AG08395 (cell line): ENCODE data around the gene CPNE4.
A peak's percentile ranks its signal among the peaks of the same experiment; 100 is the strongest.
"Not testable (repeated sequence)": the region's sequence is repeated elsewhere in the genome, so short reads cannot be mapped to it uniquely, and the experiment has no call there.

ENCODE experiments used
- DNase-seq: peaks from one replicate; pipeline ENCODE4 v3.0.0; 2012; ENCODE audit warnings: mixed read lengths, low spot score

CPNE4 gene

DNA sequence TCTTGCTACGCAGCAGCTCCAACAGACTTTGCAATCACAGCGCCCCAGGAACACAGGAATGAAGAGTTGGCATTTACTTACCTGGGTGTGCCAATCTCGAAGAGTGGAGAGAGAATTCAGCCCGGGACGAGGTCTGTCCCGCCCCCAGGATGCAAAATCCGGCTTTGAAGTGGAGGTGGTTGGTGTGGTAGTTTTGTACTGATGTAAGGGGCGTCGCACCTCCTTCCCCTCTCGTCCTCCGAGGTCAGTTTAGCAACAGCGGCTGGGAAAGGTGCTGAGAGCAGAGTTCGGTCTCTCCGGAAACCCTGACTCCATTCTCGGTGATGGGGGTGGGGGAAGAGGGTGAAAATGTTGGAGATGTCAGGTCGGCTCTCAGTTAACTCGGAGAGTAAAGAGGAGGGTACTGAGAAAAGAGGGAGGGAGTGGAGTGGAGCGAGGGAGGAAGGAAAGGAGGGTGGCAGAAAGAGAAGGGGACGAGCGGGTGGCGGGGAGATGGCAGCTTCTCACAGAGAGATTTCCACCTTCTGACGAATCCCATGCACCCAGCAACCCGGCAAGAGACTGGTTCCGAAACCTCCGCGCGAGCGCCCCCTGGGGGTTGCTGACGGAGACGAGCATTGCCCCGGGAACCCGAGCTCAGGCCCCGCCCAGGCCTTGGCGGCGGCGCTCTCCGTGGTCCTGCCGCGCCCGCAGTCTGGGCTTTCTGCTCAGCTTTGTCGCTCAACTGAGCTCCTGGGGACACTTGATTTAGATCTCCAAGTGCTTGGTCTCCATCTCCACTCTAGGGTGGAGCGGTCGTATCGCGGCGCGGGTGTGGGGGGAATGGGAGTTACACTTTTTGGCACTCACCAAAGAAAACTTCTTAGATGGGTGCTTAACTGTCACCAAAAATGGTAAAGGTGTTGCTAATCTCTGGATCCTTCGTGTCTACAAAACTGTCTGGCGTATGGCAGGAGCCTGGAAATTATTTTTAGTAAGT, at the start of gene CPNE4:
TSS of gene CPNE4 (minus strand) at position 529 of the 979 bp plus-strand sequence.
- peak; percentile 91 for DNase-seq

- DNase-seq: no peak
Observed at GRCh38 chr3:132083583-132084279, 48.9 kb upstream of the CPNE4 start.

GRCh38 chr3:132083159-132083558, 48.3 kb upstream of the CPNE4 start:
- no peak for DNase-seq

GRCh38 chr3:132079147-132079546, 44.3 kb upstream of the CPNE4 start:
- DNase-seq: no peak

GRCh38 chr3:132073771-132074170, 39.0 kb upstream of the CPNE4 start:
- DNase-seq: no peak

DNA sequence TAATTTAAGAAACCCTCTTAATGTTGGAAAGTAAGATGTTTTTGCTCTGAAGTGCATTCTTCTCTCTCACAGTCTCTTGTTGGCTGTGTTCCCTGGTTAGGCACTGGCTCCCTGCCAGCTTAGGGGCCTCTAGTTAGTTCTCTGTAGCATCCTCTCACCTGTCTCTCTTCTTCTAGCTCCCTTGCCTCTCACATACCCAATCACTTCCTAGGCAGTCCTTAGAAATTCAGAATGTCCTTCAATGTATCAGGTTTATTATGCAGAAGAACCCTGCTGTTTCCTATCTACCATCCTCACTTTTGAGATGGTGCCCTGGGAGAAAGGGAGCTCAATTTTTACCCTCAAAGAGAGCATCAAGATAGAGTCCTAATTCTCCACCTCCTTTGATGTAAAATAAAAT, 36.2 kb upstream of the CPNE4 start:
- DNase-seq: no peak

- DNase-seq: no peak
Observed at GRCh38 chr3:132064114-132064513, 29.3 kb upstream of the CPNE4 start.

DNA sequence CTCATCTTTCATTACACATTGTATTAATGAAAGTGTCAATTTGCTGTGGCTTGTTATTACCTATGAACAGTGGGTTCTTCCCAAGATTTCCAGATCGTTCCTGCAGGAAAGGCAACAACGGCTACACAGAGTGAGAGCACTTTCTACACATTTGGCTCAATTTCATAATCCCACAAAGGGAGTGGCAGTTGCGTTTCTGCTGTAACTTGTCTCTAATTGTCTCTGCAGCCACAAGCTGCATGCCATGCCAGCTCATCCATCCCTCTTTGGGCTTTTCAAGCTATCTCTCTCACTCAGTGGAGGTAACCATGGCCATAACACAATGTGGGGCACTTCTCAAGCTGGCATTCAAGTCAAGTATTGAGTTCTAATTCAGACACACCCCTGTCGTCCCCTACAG, 27.7 kb upstream of the CPNE4 start:
- DNase-seq: no peak

- no peak for DNase-seq
Observed at GRCh38 chr3:132055872-132056271, 21.1 kb upstream of the CPNE4 start.

DNA sequence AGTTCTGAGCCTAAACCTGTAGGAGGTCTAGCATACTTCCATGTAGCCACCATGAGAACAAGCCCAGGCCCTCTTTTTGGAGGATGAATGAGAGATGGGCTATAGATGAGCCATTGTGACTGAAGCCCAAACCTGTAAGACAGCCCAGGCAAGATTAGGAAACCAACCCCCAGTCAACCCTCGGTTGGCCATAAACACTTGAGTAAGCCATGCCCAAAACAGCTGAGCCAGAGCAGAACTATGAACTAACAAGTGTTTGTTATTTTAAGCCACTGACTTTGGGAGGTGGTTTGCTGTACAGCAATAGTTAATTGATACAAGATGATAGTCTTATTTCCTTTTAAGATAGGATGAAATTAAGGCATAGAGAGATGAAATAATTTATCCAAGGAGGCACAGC, 12.4 kb upstream of the CPNE4 start:
- DNase-seq: no peak

- DNase-seq: not testable (repeated sequence)
Observed at GRCh38 chr3:132044874-132045273, 10.1 kb upstream of the CPNE4 start.

DNA sequence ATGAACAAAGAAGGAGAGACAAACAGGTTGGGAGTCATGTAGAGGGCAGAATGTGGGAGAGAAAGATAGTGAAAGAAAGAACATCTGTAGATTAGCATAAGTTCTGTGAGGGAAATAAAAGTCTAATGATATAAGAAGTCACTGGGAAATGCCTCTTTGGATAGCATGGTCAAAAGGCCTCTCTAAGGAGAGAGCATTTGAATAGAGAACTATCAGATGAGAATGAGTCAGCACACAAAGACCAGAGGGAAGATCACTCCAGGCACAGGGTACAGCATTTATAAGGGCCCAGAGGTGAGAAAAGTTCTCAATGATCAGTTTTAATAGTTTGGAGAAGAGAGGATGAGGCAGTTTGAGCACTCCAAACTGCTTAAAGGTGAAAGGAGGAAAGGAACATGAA, 7.9 kb upstream of the CPNE4 start:
- no peak for DNase-seq

- peak; percentile 40 for DNase-seq
Observed at GRCh38 chr3:132038198-132038825, 3.5 kb upstream of the CPNE4 start.

- DNase-seq: no peak
Observed at GRCh38 chr3:132037581-132037980, 2.8 kb upstream of the CPNE4 start.

DNA sequence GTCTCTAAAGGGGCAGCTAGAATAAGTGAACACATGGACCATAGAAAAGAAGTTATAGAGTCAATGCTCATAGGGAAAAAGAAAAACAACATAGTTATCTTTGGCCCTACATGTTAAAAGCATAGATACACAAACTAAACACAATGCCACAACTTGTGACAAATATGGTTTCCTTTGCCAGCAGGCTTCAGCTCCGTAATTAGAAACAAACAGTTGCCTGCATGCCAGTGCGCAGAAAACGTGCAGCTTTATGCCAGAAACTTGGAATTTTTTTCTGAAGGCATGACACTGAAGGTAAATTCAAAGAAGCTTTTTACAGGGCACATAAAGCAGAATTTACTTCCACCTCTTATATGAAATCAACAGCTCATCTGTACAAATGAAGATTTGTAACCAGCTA, 2.2 kb upstream of the CPNE4 start:
- DNase-seq: no peak

DNA sequence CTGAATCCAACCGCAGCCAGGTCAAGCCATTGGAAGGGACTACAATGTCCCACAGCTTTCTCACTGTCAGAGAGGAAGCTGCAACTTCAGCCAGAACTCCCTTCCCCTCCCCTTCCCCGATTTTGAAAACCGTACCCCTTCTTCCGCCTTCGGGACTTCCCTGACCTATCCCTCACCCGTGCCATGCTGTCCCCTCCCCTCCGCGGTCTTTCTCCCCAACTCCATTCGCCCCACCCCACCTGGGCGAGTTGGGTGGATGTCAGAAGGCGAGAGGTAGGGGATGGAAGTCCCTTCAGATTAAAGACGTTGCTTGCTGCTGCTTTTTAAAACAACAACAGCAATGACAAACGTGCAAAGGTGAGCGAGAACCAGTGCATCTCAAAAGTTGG, 723 bp downstream of the CPNE4 start:
- no peak for DNase-seq

DNA sequence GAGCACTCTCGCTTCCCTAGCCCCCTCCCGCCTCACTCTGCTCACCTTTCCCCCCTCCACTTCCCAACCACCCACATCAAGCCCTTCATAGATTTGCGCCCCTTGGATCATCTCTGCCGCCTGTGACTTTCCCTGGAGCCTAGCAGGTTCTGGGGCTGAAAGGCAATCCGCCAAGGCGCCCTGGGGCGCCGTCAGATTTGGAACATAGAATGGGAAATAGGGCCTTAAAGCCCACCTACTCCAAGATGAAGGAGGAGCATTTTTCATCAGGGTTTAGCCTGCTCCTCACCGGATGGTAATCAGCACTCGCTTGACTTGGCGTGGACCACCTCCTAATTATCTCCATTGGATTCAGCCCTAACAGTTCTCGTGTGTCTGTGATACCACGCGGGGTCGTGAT, 1.3 kb downstream of the CPNE4 start:
- DNase-seq: no peak

GRCh38 chr3:132032959-132033358, 1.9 kb downstream of the CPNE4 start:
- DNase-seq: no peak

DNA sequence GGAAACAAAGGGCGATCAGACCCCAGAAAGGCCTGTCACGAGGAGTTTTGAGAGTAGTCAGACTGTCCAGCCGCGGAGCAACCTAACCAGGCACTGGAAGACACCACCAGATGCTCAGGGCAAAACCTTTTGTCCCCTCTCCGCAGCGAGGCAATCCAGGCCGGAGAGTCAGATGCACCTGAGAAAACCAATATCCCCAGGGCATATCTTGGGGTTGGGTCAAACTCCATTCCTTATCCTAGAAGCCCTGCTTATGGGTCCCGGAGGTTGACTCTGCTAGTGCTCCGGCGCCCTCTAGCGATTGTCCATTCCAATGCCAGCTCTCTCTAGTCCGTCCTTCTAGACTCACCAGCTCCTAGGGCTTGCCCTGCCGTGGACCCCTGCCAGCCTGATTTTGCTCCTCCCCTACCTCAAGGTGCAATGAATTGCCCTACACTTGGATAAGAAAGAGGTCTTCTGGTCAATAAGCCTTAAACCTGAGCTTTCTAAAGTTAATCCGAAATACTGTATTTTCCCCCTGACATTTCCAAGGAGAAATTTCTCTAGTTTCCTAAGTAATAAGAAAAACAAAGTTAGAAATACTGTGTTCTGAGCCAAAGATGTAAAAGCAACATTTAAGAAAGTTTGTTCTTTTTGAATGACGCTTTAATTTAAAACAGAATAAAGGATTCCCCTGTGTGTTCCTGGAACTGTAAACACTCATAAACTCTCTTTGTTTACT, 5.5 kb downstream of the CPNE4 start:
- peak; percentile 85 for DNase-seq

DNA sequence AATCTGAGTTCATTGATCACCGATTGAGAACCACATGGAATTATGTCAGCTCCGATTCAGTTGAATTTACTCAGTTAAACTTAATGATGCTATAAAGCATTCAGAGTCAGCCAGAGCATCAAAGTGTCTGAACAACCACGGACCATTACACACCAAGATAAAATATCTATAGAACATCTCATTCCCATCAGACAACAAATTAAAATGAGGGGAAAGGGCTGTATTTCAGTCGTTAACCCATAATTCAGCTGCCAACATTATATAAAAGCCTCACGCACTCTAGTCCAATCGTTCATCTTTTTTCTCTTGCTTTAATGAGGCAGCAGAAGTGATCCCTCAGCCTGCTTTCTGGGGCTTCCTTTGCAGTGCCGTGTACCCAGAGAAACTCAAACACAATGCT, 11.9 kb downstream of the CPNE4 start:
- DNase-seq: no peak

DNA sequence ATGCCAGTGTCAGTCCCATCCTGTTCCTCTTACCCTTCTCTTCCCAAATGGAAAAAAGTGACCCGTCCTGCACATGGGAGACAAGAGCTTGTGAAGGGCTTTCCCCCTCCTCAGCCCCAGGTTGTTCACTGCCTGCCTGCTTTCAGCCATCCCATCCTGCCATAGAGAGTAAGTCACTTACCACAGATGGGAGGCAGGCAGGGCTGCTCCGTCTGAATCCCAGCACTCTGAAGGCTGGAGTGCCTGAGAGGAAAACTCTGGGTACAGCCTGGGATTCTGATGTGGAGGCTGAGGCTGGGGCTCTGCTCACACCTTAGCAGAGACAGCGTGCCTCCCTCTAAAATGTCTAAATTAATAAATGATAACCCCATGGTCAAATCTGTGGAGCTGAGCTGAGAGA, 14.8 kb downstream of the CPNE4 start:
- DNase-seq: no peak

GRCh38 chr3:132017137-132017536, 17.7 kb downstream of the CPNE4 start:
- no peak for DNase-seq
